H1 (cell line): ENCODE data around the gene SPOCK1. TPM values are rescaled to one million over a fixed set of nuclear protein-coding genes. Genes with fewer than 3 reads are reported as not detected.

ENCODE experiments used
- CTCF ChIA-PET: fragments of 300-600 bp; sonication (Branson Sonifier 250); formaldehyde crosslinking; loops from one replicate; lab custom pipeline; 2021; ENCODE audit not compliant: partially characterized antibody; lab: Charles Lee
- POLR2A ChIA-PET: fragments of 300-600 bp; sonication (Branson Sonifier 250); formaldehyde crosslinking; loops from one replicate; lab custom pipeline; 2021; ENCODE audit warnings: inconsistent platforms; ENCODE audit not compliant: partially characterized antibody; lab: Charles Lee
- DNase-seq, 2 experiments: peaks; one replicate each; pipeline versions ENCODE4 v3.0.0 to v3.0.0-alpha.2; 2010 to 2022; ENCODE audit warnings: low spot score in 2 of 2, low read depth in 1 of 2, mixed read lengths in 1 of 2
- FAIRE-seq: peaks from 2 replicates; lab custom pipeline; 2011; peaks lifted over from hg19 to GRCh38; lab: Jason Lieb, UNC
- H2AFZ ChIP-seq: 2 replicates; pipeline ENCODE4 v1.8.1; 2012; ENCODE audit warnings: low read length, inconsistent platforms
- H2AK5ac ChIP-seq: 2 replicates; pipeline ENCODE4 v1.6.1; 2013; ENCODE audit warnings: low read depth, low read length
- H2BK120ac ChIP-seq: replicated peaks from 2 replicates; pipeline ENCODE3; 2013; ENCODE audit warnings: low read depth, low read length, inconsistent platforms
- H2BK12ac ChIP-seq: 2 replicates; pipeline ENCODE4 v1.6.1; 2013; ENCODE audit warnings: low read depth, low read length
- H2BK15ac ChIP-seq: 2 replicates; pipeline ENCODE4 v1.6.1; 2013; ENCODE audit warnings: low read length
- H2BK20ac ChIP-seq: 2 replicates; pipeline ENCODE4 v1.6.1; 2013; ENCODE audit warnings: low read length
- H2BK5ac ChIP-seq: 2 replicates; pipeline ENCODE4 v1.6.1; 2013; ENCODE audit warnings: low read depth, low read length
- H3K14ac ChIP-seq: 2 replicates; pipeline ENCODE4 v1.6.1; 2013; ENCODE audit warnings: inconsistent platforms; ENCODE audit not compliant: insufficient read length
- H3K18ac ChIP-seq: 2 replicates; pipeline ENCODE4 v1.6.1; 2013; ENCODE audit warnings: low read length; ENCODE audit errors: extremely low read depth
- H3K23ac ChIP-seq: 2 replicates; pipeline ENCODE4 v1.6.1; 2013; ENCODE audit warnings: inconsistent platforms; ENCODE audit not compliant: insufficient read length
- H3K23me2 ChIP-seq: 2 replicates; pipeline ENCODE4 v1.6.1; 2013; ENCODE audit warnings: low read depth, low read length
- H3K27ac ChIP-seq: 2 replicates; pipeline ENCODE4 v1.6.1; 2011; ENCODE audit warnings: low read depth, low read length, inconsistent platforms
- H3K27me3 ChIP-seq, 4 experiments: replicated peaks in 1 of 4; 1 replicate in 1 of 4; 2 replicates in 3 of 4; pipeline versions ENCODE4 v1.6.1 to v1.8.1; 2011 to 2013; ENCODE audit warnings: low read length in 3 of 4, mild to moderate bottlenecking in 3 of 4, inconsistent platforms in 2 of 4, mixed read lengths in 2 of 4, moderate library complexity in 1 of 4; ENCODE audit not compliant: control insufficient read depth in 3 of 4, insufficient read depth in 3 of 4; ENCODE audit errors: extremely low read depth in 1 of 4
- H3K36me3 ChIP-seq, 4 experiments: 2 replicates each; pipeline versions ENCODE4 v1.6.1 to v1.8.1; 2011 to 2013; ENCODE audit warnings: mild to moderate bottlenecking in 4 of 4, low read length in 3 of 4, moderate library complexity in 2 of 4, control low read depth in 1 of 4, inconsistent platforms in 1 of 4; ENCODE audit not compliant: insufficient read depth in 4 of 4, control insufficient read depth in 2 of 4
- H3K4ac ChIP-seq: replicated peaks from 2 replicates; pipeline ENCODE3; 2013; ENCODE audit warnings: low read length, low read depth, mixed read lengths, inconsistent platforms; ENCODE audit not compliant: insufficient read length
- H3K4me1 ChIP-seq, 4 experiments: replicated peaks in 1 of 4; 1 replicate in 1 of 4; 2 replicates in 3 of 4; pipeline versions ENCODE4 v1.6.1 to v1.8.1; 2011 to 2013; ENCODE audit warnings: low read length in 3 of 4, inconsistent platforms in 2 of 4, mixed read lengths in 1 of 4; ENCODE audit not compliant: insufficient read depth in 4 of 4, control insufficient read depth in 3 of 4
- H3K4me2 ChIP-seq, 2 experiments: 2 replicates each; pipeline versions ENCODE4 v1.6.1 to v1.8.1; 2011 to 2013; ENCODE audit warnings: low read depth in 2 of 2, low read length in 2 of 2, control low read depth in 1 of 2, inconsistent platforms in 1 of 2, mild to moderate bottlenecking in 1 of 2; ENCODE audit not compliant: insufficient read depth in 1 of 2
- H3K4me3 ChIP-seq, 4 experiments: fragments of 200-600, 300-600 bp in 1 of 4; sonication (generic), shearing (Covaris generic), sonication (Bioruptor Twin) in 1 of 4; 2 replicates each; pipeline versions ENCODE4 v1.5.1 to v1.8.1; 2011 to 2016; ENCODE audit warnings: low read length in 4 of 4, low read depth in 3 of 4, control low read depth in 2 of 4, inconsistent platforms in 2 of 4, mild to moderate bottlenecking in 2 of 4, mixed read lengths in 1 of 4, moderate library complexity in 1 of 4; ENCODE audit not compliant: insufficient read depth in 2 of 4; ENCODE audit errors: extremely low read depth in 1 of 4
- H3K56ac ChIP-seq: replicated peaks from 2 replicates; pipeline ENCODE3; 2013; ENCODE audit warnings: low read depth, mild to moderate bottlenecking, mixed read lengths, low read length, inconsistent platforms; ENCODE audit not compliant: insufficient read length
- H3K79me1 ChIP-seq: 2 replicates; pipeline ENCODE4 v1.6.1; 2013; ENCODE audit warnings: low read depth, low read length, control low read depth
- H3K79me2 ChIP-seq, 2 experiments: 2 replicates each; pipeline versions ENCODE4 v1.6.1 to v1.8.1; 2012 to 2013; ENCODE audit warnings: low read length in 2 of 2, mild to moderate bottlenecking in 2 of 2, inconsistent platforms in 1 of 2; ENCODE audit not compliant: insufficient read depth in 2 of 2, control insufficient read depth in 1 of 2
- H3K9ac ChIP-seq, 4 experiments: replicated peaks in 1 of 4; 1 replicate in 1 of 4; 2 replicates in 3 of 4; pipeline versions ENCODE4 v1.6.1 to v1.8.1; 2011 to 2013; ENCODE audit warnings: low read depth in 3 of 4, low read length in 3 of 4, control low read depth in 2 of 4, mild to moderate bottlenecking in 2 of 4, moderate library complexity in 2 of 4, inconsistent platforms in 1 of 4; ENCODE audit errors: extremely low read depth in 1 of 4
- H3K9me3 ChIP-seq, 2 experiments: 2 replicates each; pipeline versions ENCODE4 v1.6.1 to v1.8.1; 2012 to 2013; ENCODE audit warnings: mild to moderate bottlenecking in 2 of 2, moderate library complexity in 2 of 2, control low read depth in 1 of 2, inconsistent platforms in 1 of 2, low read depth in 1 of 2, low read length in 1 of 2, mixed read lengths in 1 of 2; ENCODE audit not compliant: insufficient read depth in 2 of 2
- H4K20me1 ChIP-seq, 2 experiments: replicated peaks in 1 of 2; 2 replicates each; pipeline versions ENCODE3 to v1.8.1; 2011 to 2013; ENCODE audit warnings: inconsistent platforms in 2 of 2, low read length in 2 of 2, mild to moderate bottlenecking in 1 of 2; ENCODE audit not compliant: insufficient read depth in 2 of 2, control insufficient read depth in 1 of 2
- H4K5ac ChIP-seq: 2 replicates; pipeline ENCODE4 v1.6.1; 2013; ENCODE audit warnings: low read length, low read depth, mixed read lengths, inconsistent platforms; ENCODE audit not compliant: insufficient read length
- H4K8ac ChIP-seq: 2 replicates; pipeline ENCODE4 v1.8.0; 2013; ENCODE audit warnings: mild to moderate bottlenecking, moderate library complexity, low read length, inconsistent platforms; ENCODE audit not compliant: insufficient read depth; ENCODE audit errors: extremely low read depth
- H4K91ac ChIP-seq: replicated peaks from 2 replicates; pipeline ENCODE3; 2013; ENCODE audit warnings: low read length, mixed read lengths, inconsistent platforms; ENCODE audit not compliant: insufficient read length
- FOSL1 ChIP-seq: IDR thresholded peaks from 2 replicates; pipeline ENCODE4 v1.6.1; 2011; ENCODE audit warnings: mild to moderate bottlenecking, low read depth, low read length, moderate library complexity; ENCODE audit not compliant: insufficient read depth
- MAX ChIP-seq: IDR thresholded peaks from 2 replicates; pipeline ENCODE4 v1.6.1; 2012; ENCODE audit warnings: inconsistent platforms
- RNF2 ChIP-seq: fragments of 200-900, 300-1000 bp; sonication (generic); IDR thresholded peaks from 2 replicates; pipeline ENCODE4 v1.7.1; 2016; ENCODE audit warnings: borderline replicate concordance, low read depth, mild to moderate bottlenecking, antibody characterized with exemption, low read length; ENCODE audit not compliant: poor library complexity, severe bottlenecking; ENCODE audit errors: missing control alignments
- SP1 ChIP-seq: IDR thresholded peaks from 2 replicates; pipeline ENCODE4 v1.6.1; 2011; ENCODE audit warnings: low read depth, low read length
- SUZ12 ChIP-seq: fragments of 200-600 bp; sonication (generic); IDR thresholded peaks from 2 replicates; pipeline ENCODE4 v1.6.1; 2012; ENCODE audit warnings: mild to moderate bottlenecking, inconsistent platforms, low read length, moderate library complexity, mixed read lengths
- TAF1 ChIP-seq: IDR thresholded peaks from 2 replicates; pipeline ENCODE4 v1.6.1; 2011; ENCODE audit warnings: mild to moderate bottlenecking, low read depth, low read length
- WGBS, 2 experiments: shearing (Covaris generic) in 1 of 2; methylation state at CpG; one replicate each; pipeline versions ENCODE4 v1.1.6 to v1.1.7; 2013 to 2015; ENCODE audit warnings: low lambda C conversion rate in 2 of 2, mixed read lengths in 2 of 2, inconsistent platforms in 1 of 2, low coverage in 1 of 2, missing lambda C conversion rate in 1 of 2; ENCODE audit not compliant: insufficient replicate concordance in 2 of 2, insufficient coverage in 1 of 2, insufficient read length in 1 of 2; ENCODE audit errors: extremely low coverage in 1 of 2, missing lambda C conversion rate in 1 of 2; 5-methylcytosine and 5-hydroxymethylcytosine counted together
- polyA plus RNA-seq, 7 experiments: library from polyadenylated mRNA; depleted of rRNA in 3 of 7; stranded (reverse) in 5 of 7; unstranded in 2 of 7; fragments of >200 nt in 5 of 7; fragments of 200-250 nt in 2 of 7; gene quantifications; 1 replicate in 5 of 7; 2 replicates in 1 of 7; 4 replicates in 1 of 7; pipeline versions ENCODE4 v1.2.1 to v1.2.3, GENCODE V29; 2011 to 2013; ENCODE audit warnings: missing spikeins in 2 of 7, mixed read lengths in 2 of 7
- total RNA-seq: library from RNA; stranded (reverse); fragmentation: NEBNext Ultra II Directional; extraction: Animal tissue kit (Norgen Biotek cat#: 25700); gene quantifications from 2 replicates; pipeline ENCODE4 v1.2.1, GENCODE V29; 2021

The SPOCK1 gene
- total and polyA plus RNA-seq, 2 of the 8 experiments (the other 6 are each of a cell fraction or from before 2014, with no cell fraction given): 6.9 to 18.1 TPM

GRCh38 chr5:137144656-137145055 is 354.5 kb downstream of the SPOCK1 start:
- no peaks in the 10 kb centered on the region for H3K79me1 ChIP-seq
- no peaks in the 10 kb centered on the region for H3K79me2 ChIP-seq
- WGBS, 2 experiments: 93% methylated on average over 4 of the region's 4 CpGs; no CpG with 5 or more reads in 1 of the 2 experiments
- no peak overlapping the region for H3K18ac ChIP-seq
- no peak overlapping the region for H2BK15ac ChIP-seq
- H3K4me2 ChIP-seq: no peak overlapping the region
- H3K27me3 ChIP-seq: no peaks in the 10 kb centered on the region
- no peak overlapping the region for H2BK120ac ChIP-seq
- H4K5ac ChIP-seq: no peak overlapping the region
- H3K56ac ChIP-seq: no peak overlapping the region
- H3K4me3 ChIP-seq: no peak overlapping the region
- H2BK5ac ChIP-seq: no peak overlapping the region
- H3K23me2 ChIP-seq: no peaks in the 10 kb centered on the region
- H3K14ac ChIP-seq: no peak overlapping the region
- no peak overlapping the region for H2AK5ac ChIP-seq
- H3K4ac ChIP-seq: no peak overlapping the region
- H3K9me3 ChIP-seq: no peaks in the 10 kb centered on the region
- no peak overlapping the region for H3K9ac ChIP-seq
- POLR2A ChIA-PET: no interaction called here
- no peak overlapping the region for H4K8ac ChIP-seq
- H3K23ac ChIP-seq: no peak overlapping the region
- no peaks in the 10 kb centered on the region for H4K20me1 ChIP-seq
- no peak overlapping the region for H2BK12ac ChIP-seq
- H2AFZ ChIP-seq: no peak overlapping the region
- FAIRE-seq: no peak
- CTCF ChIA-PET: interaction anchor here (1.6 kb wide), 1 partner anchor 14 kb away, joined by 4 read pairs; no protein-coding TSS in a partner anchor
- no peak for DNase-seq
- H4K91ac ChIP-seq: no peak overlapping the region
- no peaks in the 10 kb centered on the region for H3K36me3 ChIP-seq
- no peak overlapping the region for H3K27ac ChIP-seq
- TF ChIP-seq RNF2: no peak
- no peak for TF ChIP-seq SUZ12
- no peak for TF ChIP-seq TAF1
- no peak for TF ChIP-seq MAX
- TF ChIP-seq SP1: no peak
- no peak for TF ChIP-seq FOSL1
- H3K4me1 ChIP-seq: peaks cover 0 to 10% (median 1%) of the 10 kb centered on the region in 4 experiments; a peak in 4 of 7 replicates
- no peak overlapping the region for H2BK20ac ChIP-seq
